NCI-H1694 (cell line): Measurements from ENCODE around the gene OFD1.
A peak's percentile ranks its signal among the peaks of the same experiment; 100 is the strongest.

Experiments used
- DNase-seq: peaks from one replicate; lab custom pipeline; 2025; lab: John Stamatoyannopoulos, UW

Gene OFD1, protein sequence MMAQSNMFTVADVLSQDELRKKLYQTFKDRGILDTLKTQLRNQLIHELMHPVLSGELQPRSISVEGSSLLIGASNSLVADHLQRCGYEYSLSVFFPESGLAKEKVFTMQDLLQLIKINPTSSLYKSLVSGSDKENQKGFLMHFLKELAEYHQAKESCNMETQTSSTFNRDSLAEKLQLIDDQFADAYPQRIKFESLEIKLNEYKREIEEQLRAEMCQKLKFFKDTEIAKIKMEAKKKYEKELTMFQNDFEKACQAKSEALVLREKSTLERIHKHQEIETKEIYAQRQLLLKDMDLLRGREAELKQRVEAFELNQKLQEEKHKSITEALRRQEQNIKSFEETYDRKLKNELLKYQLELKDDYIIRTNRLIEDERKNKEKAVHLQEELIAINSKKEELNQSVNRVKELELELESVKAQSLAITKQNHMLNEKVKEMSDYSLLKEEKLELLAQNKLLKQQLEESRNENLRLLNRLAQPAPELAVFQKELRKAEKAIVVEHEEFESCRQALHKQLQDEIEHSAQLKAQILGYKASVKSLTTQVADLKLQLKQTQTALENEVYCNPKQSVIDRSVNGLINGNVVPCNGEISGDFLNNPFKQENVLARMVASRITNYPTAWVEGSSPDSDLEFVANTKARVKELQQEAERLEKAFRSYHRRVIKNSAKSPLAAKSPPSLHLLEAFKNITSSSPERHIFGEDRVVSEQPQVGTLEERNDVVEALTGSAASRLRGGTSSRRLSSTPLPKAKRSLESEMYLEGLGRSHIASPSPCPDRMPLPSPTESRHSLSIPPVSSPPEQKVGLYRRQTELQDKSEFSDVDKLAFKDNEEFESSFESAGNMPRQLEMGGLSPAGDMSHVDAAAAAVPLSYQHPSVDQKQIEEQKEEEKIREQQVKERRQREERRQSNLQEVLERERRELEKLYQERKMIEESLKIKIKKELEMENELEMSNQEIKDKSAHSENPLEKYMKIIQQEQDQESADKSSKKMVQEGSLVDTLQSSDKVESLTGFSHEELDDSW

DNA sequence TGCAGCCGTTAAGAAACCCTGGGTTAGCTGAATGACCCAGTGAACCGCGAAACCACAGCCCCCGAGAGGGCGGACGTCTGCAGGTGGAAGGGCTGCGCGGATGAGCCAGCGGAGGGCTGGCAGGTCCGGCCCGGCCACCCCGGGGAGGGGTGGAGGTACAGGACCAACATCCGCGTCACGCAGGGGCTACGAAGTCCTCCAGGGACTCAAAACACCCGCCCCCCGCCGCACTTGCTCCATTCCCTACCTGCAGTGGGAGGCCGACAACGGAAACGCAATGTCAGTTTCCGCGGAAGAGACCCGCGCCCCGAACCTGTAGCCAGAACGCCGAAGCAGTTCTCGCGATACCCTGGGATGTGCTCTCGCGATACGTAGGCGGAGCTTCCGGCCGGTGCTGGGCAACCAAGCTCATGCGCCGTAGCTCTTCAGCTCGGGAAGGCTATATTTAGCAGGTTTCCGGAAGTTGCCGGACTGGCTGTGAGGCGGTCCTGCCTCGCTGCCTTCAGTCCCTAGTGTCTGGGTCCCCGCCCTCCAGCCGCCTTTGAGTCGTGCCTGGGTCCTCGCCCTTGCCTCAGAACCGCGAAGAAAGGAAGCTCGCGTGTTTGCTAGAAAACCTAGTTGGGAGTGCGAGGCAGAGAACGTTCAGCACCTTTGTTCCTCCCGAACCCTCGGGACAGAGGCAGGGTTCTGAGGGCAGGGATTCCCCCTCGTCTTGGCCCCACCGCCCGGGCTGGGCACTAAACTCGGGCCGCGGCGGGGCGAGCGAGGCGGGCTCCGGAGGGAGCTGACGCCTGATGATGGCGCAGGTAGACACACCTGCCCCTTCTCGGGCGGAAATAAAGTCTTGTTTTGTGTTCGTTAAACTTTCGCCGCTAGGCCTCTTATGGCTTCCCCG, at the start of gene OFD1, which contains the start of gene TRAPPC2:
OFD1 (plus strand) TSS at position 471 of the 895 bp plus-strand sequence; CDS start at position 795, 324 bp downstream.
TRAPPC2 (minus strand) TSS at position 343 of the 895 bp plus-strand sequence. CDS start 14,657 bp downstream, outside the sequence.
- DNase-seq: peak; percentile 68

DNA sequence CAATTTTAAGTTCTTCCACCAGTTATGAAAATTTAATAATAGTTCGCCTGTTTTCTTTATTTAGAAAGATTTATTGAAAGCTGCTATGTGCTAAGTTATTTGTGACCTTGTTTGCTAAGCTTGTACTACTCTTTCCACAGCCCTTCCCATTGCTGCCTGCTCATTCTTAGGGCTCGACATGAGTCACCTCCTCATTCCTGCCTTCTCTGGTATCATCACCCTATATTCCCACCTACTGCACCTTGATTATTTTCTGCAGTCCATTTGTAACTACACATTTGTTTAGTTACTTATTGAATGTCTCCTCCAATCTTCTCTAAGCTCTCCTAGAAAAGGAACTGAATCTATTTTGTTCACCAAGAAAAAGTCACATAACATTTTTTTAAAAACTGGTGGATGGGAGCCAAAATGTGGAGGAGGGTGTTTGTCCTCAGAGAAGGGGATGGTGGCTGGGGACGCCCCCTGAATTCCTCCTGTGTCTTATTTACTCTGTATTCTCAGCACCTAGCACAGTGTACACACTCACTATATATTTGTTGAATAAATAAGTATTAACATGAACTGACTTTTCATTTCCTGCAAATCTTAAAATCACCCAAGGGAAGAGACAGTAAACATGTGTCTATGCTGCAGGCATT, 49.3 kb upstream of the OFD1 start:
- DNase-seq: no peak

GRCh38 chrX:13687203-13687602, 47.3 kb upstream of the OFD1 start:
- no peak for DNase-seq

GRCh38 chrX:13688384-13688957, 46.1 kb upstream of the OFD1 start:
- no peak for DNase-seq

GRCh38 chrX:13688958-13689740, 45.4 kb upstream of the OFD1 start, which contains the start of gene RAB9A:
RAB9A (plus strand) TSS chrX:13689128; CDS start chrX:13708747, 19,619 bp downstream.
- no peak for DNase-seq

- DNase-seq: no peak
Observed at GRCh38 chrX:13689741-13690211, 44.8 kb upstream of the OFD1 start.

DNA sequence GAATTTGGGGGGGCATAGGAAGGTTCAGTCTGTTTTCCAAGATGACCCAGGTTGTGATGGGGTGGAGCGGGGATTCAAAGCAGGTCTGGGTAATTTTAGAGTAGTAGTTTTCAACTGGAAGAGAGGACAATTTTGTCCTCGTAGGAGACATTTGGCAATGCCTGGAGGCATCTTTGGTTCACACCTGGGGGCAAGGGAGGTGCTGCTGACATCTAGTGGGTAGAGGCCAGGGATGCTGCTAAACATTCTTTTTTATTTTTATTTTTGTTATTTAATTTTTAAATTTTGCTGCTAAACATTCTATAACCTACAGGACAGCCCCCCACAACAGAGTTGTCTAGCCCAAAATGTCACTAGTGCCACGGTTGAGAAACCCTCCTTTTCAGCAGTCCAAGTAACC, 43.7 kb upstream of the OFD1 start:
- DNase-seq: no peak

GRCh38 chrX:13691841-13692371, 42.6 kb upstream of the OFD1 start:
- DNase-seq: no peak

DNA sequence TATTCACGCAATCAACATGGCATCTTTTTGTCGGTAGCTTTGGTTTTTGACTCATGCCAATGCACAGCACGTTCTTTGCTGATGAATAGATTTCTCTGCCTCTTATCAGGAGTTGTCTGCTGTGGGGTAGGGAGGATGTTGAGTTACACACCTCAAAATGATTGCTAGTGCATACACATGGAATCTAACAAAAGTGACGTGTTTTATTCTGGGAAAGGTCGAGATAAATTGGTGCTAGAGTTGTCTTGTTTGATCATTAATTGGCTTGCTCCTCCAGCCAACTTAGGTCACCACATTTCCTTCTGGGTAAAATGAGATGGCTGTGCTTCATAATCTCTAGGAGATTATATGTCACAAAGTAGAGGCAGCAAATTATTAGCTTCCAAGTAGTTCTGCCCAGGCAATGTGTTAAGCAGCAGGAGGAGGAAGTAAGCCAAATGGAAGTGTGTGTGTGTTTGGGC, 41.7 kb upstream of the OFD1 start:
- no peak for DNase-seq

- DNase-seq: no peak
Observed at GRCh38 chrX:13693341-13693961, 41.1 kb upstream of the OFD1 start.

GRCh38 chrX:13694359-13694758, 40.2 kb upstream of the OFD1 start:
- no peak for DNase-seq

GRCh38 chrX:13694983-13695382, 39.6 kb upstream of the OFD1 start:
- DNase-seq: no peak

- DNase-seq: no peak
Observed at GRCh38 chrX:13695601-13696115, 38.9 kb upstream of the OFD1 start.

DNA sequence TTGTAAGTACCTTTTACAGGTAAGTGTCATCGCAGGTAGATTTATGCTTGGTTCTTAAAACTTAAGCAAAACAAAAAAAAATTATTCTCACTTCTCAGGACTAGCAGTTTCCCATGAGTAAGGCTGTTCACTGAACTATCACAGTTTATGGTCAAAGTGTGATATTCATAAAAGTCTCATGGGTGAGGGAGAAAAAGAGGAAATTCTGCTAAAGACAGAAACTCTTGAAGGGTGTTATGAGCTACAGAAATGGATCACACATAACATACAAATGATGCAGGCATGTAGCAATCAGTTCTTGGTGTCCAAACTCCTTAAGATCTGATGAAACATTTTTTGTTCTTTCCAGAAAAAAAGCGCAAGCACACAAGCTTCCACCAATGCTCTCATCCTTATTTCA, 37.1 kb upstream of the OFD1 start:
- no peak for DNase-seq

DNA sequence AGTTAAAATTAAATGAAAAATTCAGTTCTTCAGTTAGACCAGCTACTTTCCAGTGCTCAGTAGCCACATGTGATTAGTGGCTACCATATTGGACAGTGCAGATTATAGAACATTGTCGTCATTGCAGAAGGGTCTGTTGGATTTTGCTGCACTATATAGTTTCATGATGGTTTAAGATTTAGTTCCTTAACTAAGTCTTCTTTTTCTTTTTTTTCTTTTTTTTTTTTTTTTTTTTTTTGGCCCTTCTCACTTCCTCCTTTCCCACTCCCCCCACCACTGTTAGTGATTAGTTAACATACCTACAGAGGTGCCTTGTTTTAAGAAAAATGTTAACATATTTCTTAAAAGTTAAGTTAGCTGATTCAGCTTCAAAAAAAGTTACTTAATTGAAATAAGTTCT, 36.6 kb upstream of the OFD1 start:
- no peak for DNase-seq

DNA sequence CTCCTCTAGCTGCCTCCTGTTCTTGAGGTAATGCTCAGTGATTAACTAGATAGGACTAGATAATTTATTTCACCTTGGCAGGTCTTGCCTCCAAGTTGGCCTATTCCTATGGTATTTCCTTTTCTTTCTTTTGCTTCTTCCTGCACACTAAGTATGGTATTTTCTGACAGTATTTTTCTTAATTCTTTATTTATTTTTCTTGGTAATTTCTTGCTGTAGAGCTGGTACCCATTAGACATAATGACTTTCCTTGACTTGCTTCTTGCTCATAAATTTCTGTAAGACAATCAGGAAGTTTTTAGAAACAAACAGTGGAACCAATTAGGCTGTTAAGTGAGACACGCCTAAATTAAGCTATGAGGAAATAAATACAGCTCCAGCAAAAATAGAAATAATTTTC, 36.1 kb upstream of the OFD1 start:
- DNase-seq: no peak

GRCh38 chrX:13699183-13699826, 35.2 kb upstream of the OFD1 start:
- DNase-seq: no peak

DNA sequence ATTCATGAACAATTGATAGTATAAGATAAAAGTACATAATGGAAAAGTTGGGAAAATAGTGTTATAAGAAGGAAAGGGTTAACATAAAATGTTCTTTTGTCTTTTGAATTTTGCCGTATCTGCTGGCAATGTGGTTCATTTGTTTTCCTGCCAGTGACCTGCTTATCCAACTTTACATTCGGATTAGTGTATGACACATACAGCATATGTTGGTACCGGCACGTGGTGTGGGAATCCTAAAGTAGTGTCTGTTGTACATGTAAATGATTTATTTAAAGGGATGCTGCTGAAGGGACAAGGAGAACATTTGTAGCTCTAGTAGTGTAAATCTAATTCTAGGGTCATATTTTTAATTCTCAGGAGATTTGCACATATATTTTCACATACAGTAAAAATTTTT, 34.2 kb upstream of the OFD1 start:
- DNase-seq: no peak
